ENCODE data around the gene ARHGAP24.

- TF ChIP-seq, protein P1, sequence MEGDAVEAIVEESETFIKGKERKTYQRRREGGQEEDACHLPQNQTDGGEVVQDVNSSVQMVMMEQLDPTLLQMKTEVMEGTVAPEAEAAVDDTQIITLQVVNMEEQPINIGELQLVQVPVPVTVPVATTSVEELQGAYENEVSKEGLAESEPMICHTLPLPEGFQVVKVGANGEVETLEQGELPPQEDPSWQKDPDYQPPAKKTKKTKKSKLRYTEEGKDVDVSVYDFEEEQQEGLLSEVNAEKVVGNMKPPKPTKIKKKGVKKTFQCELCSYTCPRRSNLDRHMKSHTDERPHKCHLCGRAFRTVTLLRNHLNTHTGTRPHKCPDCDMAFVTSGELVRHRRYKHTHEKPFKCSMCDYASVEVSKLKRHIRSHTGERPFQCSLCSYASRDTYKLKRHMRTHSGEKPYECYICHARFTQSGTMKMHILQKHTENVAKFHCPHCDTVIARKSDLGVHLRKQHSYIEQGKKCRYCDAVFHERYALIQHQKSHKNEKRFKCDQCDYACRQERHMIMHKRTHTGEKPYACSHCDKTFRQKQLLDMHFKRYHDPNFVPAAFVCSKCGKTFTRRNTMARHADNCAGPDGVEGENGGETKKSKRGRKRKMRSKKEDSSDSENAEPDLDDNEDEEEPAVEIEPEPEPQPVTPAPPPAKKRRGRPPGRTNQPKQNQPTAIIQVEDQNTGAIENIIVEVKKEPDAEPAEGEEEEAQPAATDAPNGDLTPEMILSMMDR (IDR thresholded peaks at IDR 0.05; ENCODE audit: extremely low read depth in 1 of 2, insufficient read depth in 1 of 2, low read depth in 1 of 2, low read length in 2 of 2): no peak
- no peak for TF ChIP-seq POLR2A (IDR thresholded peaks at IDR 0.05; ENCODE audit: low read depth, low read length)
- no peak for TF ChIP-seq EZH2 (IDR thresholded peaks at IDR 0.05; ENCODE audit: borderline replicate concordance, low read depth, low read length, severe bottlenecking)
- TF ChIP-seq, protein P2, sequence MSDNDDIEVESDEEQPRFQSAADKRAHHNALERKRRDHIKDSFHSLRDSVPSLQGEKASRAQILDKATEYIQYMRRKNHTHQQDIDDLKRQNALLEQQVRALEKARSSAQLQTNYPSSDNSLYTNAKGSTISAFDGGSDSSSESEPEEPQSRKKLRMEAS (IDR thresholded peaks at IDR 0.05; ENCODE audit: insufficient read depth, insufficient read length): no peak
- no peak for TF ChIP-seq POLR2AphosphoS5 (IDR thresholded peaks at IDR 0.05; ENCODE audit: insufficient read depth, low read depth, low read length)
- TF ChIP-seq FOS (IDR thresholded peaks at IDR 0.05; ENCODE audit: borderline replicate concordance, insufficient read depth, low read length): no peak
- no peak for TF ChIP-seq JUN (IDR thresholded peaks at IDR 0.05; ENCODE audit: borderline replicate concordance, insufficient read depth, insufficient read length, low read depth)
- TF ChIP-seq GATA2 (IDR thresholded peaks at IDR 0.05; ENCODE audit: insufficient read depth, insufficient read length, low read depth, low read length): no peak
Observed at GRCh38 chr4:85457752-85458467, 17.0 kb upstream of the ARHGAP24 start.

Measured in endothelial cell of umbilical vein (primary cell).